Endothelial cell of umbilical vein (primary cell): ENCODE data around the gene SLC5A12.

Experiments used
- EZH2 ChIP-seq: IDR thresholded peaks from 2 replicates; pipeline ENCODE4 v1.6.1; 2012; ENCODE audit warnings: borderline replicate concordance, low read depth, mild to moderate bottlenecking, moderate library complexity, low read length, inconsistent platforms; ENCODE audit not compliant: severe bottlenecking
- GATA2 ChIP-seq: IDR thresholded peaks from 2 replicates; pipeline ENCODE4 v1.7.0; 2011; ENCODE audit warnings: low read depth, mild to moderate bottlenecking, moderate library complexity, mixed read lengths, low read length; ENCODE audit not compliant: insufficient read length, insufficient read depth
- JUN ChIP-seq: IDR thresholded peaks from 2 replicates; pipeline ENCODE4 v1.6.1; 2011; ENCODE audit warnings: borderline replicate concordance, low read depth; ENCODE audit not compliant: insufficient read length, insufficient read depth
- MYC ChIP-seq: IDR thresholded peaks from one replicate; pipeline ENCODE4 v1.6.1; 2011; ENCODE audit warnings: mild to moderate bottlenecking, low read depth, low read length
- POLR2A ChIP-seq: IDR thresholded peaks from 2 replicates; pipeline ENCODE4 v1.6.1; 2012; ENCODE audit warnings: low read depth, mild to moderate bottlenecking, control low read depth, low read length
- POLR2AphosphoS5 ChIP-seq: IDR thresholded peaks from 2 replicates; pipeline ENCODE4 v1.6.1; 2012; ENCODE audit warnings: low read depth, mild to moderate bottlenecking, control low read depth, low read length, moderate library complexity; ENCODE audit not compliant: insufficient read depth
- TF ChIP-seq, protein P1 (sequence below), 2 donors: IDR thresholded peaks; 1 replicate in 1 of 2; 2 replicates in 1 of 2; pipeline ENCODE4 v1.5.1; 2011; ENCODE audit warnings: low read length in 2 of 2, mild to moderate bottlenecking in 2 of 2, moderate library complexity in 2 of 2, control low read depth in 1 of 2, inconsistent platforms in 1 of 2, low read depth in 1 of 2; ENCODE audit not compliant: insufficient read depth in 1 of 2; ENCODE audit errors: extremely low read depth in 1 of 2

DNA sequence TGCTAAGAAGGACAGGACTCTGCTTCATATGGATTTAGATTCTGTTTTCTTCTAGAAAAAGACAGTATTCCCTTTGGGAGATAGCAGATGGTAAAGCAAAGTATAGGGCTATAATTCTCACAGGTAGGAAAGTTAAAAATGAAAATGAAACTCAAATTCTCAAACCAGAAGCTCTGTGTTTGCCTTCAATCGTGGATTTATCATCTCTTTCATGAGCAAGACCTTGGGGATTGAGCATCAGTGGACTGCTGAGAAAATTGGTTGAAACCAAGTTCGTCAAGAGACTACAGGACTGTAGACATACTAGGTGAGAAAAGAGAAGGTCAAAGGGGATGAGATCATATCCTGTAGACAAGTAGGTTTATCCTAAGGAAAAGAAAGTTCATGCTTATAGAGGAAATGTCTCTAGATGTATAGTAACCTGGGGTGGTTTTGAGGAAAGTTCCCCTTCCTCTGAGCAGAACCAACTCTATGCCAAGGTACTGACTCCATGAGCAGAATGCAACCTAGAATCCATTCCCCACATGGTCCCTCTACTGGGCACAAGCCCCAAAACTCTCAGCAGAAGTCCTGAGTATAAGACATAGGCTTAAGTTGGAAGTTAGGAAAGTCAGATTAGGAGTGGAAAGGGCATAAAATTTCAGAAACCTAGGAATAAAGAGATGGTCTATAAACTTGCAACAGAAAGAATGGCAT, 46.5 kb downstream of the SLC5A12 start:
- TF ChIP-seq POLR2A, result no peak
- TF ChIP-seq, protein P1, sequence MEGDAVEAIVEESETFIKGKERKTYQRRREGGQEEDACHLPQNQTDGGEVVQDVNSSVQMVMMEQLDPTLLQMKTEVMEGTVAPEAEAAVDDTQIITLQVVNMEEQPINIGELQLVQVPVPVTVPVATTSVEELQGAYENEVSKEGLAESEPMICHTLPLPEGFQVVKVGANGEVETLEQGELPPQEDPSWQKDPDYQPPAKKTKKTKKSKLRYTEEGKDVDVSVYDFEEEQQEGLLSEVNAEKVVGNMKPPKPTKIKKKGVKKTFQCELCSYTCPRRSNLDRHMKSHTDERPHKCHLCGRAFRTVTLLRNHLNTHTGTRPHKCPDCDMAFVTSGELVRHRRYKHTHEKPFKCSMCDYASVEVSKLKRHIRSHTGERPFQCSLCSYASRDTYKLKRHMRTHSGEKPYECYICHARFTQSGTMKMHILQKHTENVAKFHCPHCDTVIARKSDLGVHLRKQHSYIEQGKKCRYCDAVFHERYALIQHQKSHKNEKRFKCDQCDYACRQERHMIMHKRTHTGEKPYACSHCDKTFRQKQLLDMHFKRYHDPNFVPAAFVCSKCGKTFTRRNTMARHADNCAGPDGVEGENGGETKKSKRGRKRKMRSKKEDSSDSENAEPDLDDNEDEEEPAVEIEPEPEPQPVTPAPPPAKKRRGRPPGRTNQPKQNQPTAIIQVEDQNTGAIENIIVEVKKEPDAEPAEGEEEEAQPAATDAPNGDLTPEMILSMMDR (IDR thresholded peaks at IDR 0.05; ENCODE audit: extremely low read depth in 1 of 2, insufficient read depth in 1 of 2, low read depth in 1 of 2, low read length in 2 of 2), result no peak
- no peak for TF ChIP-seq POLR2AphosphoS5
- no peak for TF ChIP-seq EZH2
- TF ChIP-seq MYC, result no peak
- no peak for TF ChIP-seq GATA2
- TF ChIP-seq JUN, result no peak
